Breast epithelium (tissue), 4 donors: Measurements from ENCODE around the gene KIF21B. TPM values are rescaled to one million over a fixed set of nuclear protein-coding genes. Genes with fewer than 3 reads are reported as not detected.

ENCODE experiments used
- DNase-seq, 2 donors: peaks; one replicate each; pipeline ENCODE4 v3.0.0-alpha.2; 2019; ENCODE audit warnings: low spot score in 2 of 2
- H3K27ac ChIP-seq, 2 donors: fragments of 200-600 bp; sonication (generic) in 1 of 2; one replicate each; pipeline ENCODE4 v1.5.1; 2016 to 2019; ENCODE audit warnings: mild to moderate bottlenecking in 1 of 2
- H3K27me3 ChIP-seq, 2 donors: fragments of 200-600 bp; sonication (generic) in 1 of 2; one replicate each; pipeline versions ENCODE4 v1.5.1 to v1.6.0; 2017 to 2019; ENCODE audit warnings: control low read depth in 1 of 2, mild to moderate bottlenecking in 1 of 2
- H3K36me3 ChIP-seq: fragments of 200-600 bp; one replicate; pipeline ENCODE4 v1.5.1; 2019
- H3K4me1 ChIP-seq, 2 donors: fragments of 200-600 bp; sonication (generic); one replicate each; pipeline ENCODE4 v1.5.1; 2016 to 2019; ENCODE audit warnings: control low read depth in 1 of 2
- H3K4me3 ChIP-seq, 3 donors: fragments of 200-600 bp; sonication (generic); 1 replicate in 2 of 3; 2 replicates in 1 of 3; pipeline ENCODE4 v1.5.1; 2016 to 2019; ENCODE audit warnings: mild to moderate bottlenecking in 3 of 3, moderate library complexity in 2 of 3
- H3K9me3 ChIP-seq, 2 donors: fragments of 200-600 bp; sonication (generic) in 1 of 2; one replicate each; pipeline ENCODE4 v1.5.1; 2016 to 2019; ENCODE audit warnings: control low read depth in 1 of 2
- POLR2A ChIP-seq: fragments of 450-650 bp; IDR thresholded peaks from one replicate; pipeline ENCODE4 v1.6.1; 2016; ENCODE audit warnings: antibody characterized with exemption, mild to moderate bottlenecking, moderate library complexity
- POLR2AphosphoS5 ChIP-seq, 3 donors: sonication (generic); formaldehyde crosslinking; IDR thresholded peaks; one replicate each; pipeline ENCODE4 v1.6.1; 2017; ENCODE audit warnings: antibody characterized with exemption in 3 of 3
- intact Hi-C: fragments of 100-400 bp; cut with DNase I; formaldehyde crosslinking; loops from one replicate; pipeline ENCODE4 v1.15.1; 2023; ENCODE audit warnings: low total_unique reads
- total RNA-seq, 3 donors: library from RNA; depleted of rRNA; stranded (reverse); fragments of >200 nt; gene quantifications; one replicate each; pipeline ENCODE4 v1.1.0, GENCODE V29; 2016
- TF ChIP-seq, protein P1 (sequence below), 3 donors: fragments of 450-650 bp; IDR thresholded peaks; one replicate each; pipeline ENCODE4 v1.5.1; 2016 to 2017; ENCODE audit warnings: antibody characterized with exemption in 3 of 3, mild to moderate bottlenecking in 3 of 3, moderate library complexity in 3 of 3

The KIF21B gene
- total RNA-seq, 3 donors from 2014 or later = 0.96 to 2.6 (median 1.3) TPM

DNA sequence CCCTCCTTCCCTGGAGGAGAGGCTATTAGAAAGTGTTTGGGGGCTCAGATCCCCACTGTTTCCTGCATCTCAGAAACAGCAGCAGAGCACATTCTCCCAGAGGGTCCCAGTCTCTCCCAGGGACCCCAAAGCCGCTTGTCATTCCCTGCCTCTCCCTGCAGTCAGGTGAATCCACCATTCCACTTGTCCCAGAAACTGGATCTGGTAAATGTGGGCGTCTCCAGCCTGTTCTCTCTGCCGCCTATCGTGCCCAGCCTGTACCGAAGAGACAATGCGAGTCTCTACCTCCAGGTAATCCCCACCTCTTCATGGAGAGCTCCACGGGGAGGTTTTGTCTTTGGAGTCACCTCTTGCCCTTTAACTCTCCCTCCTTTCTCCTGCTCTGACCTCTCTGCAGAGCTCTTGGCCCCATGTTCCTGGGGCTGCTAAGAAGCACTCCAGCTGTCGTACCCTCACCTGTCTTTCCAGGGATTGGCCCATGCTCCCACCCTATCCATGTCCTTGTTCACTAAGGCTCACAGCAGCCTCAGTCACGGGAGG lies 101.9 kb downstream of the KIF21B start:
- H3K36me3 ChIP-seq = no peaks in the 10 kb centered on the region
- no peaks in the 10 kb centered on the region for H3K4me1 ChIP-seq
- H3K27ac ChIP-seq = no peak overlapping the region
- intact Hi-C loops = loop anchor here (10.0 kb wide), 1 partner anchor 1263 kb away; no protein-coding TSS in a partner anchor
- H3K27me3 ChIP-seq = no peaks in the 10 kb centered on the region
- no peak for TF ChIP-seq POLR2AphosphoS5 (IDR thresholded peaks at IDR 0.05)
- TF ChIP-seq, protein P1, sequence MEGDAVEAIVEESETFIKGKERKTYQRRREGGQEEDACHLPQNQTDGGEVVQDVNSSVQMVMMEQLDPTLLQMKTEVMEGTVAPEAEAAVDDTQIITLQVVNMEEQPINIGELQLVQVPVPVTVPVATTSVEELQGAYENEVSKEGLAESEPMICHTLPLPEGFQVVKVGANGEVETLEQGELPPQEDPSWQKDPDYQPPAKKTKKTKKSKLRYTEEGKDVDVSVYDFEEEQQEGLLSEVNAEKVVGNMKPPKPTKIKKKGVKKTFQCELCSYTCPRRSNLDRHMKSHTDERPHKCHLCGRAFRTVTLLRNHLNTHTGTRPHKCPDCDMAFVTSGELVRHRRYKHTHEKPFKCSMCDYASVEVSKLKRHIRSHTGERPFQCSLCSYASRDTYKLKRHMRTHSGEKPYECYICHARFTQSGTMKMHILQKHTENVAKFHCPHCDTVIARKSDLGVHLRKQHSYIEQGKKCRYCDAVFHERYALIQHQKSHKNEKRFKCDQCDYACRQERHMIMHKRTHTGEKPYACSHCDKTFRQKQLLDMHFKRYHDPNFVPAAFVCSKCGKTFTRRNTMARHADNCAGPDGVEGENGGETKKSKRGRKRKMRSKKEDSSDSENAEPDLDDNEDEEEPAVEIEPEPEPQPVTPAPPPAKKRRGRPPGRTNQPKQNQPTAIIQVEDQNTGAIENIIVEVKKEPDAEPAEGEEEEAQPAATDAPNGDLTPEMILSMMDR (IDR thresholded peaks at IDR 0.05) = no peak
- TF ChIP-seq POLR2A = no peak
- no peaks in the 10 kb centered on the region for H3K9me3 ChIP-seq
- DNase-seq = no peak
- no peak overlapping the region for H3K4me3 ChIP-seq

Other genes starting within 250 kb of the KIF21B start
- gene GPR25, start 150.7 kb downstream of the KIF21B start, total RNA-seq = under 1 TPM in 1 of 3 donors, not detected in 2; 0.29 TPM
- 1 to 10 TPM in 2 of 3 donors, not detected in 1; 1.0 to 7.5 TPM for gene INAVA, start 128.8 kb downstream of the KIF21B start, total RNA-seq
- not detected for gene CACNA1S, start 88.7 kb upstream of the KIF21B start, total RNA-seq
- not detected for gene ASCL5, start 103.5 kb upstream of the KIF21B start, total RNA-seq
- 100 to 1,000 TPM in 1 of 3 donors, 10 to 100 TPM in 2; 48.3 to 104 (median 99.8) TPM for gene TMEM9, start 130.8 kb upstream of the KIF21B start, total RNA-seq
- gene IGFN1, start 167.1 kb upstream of the KIF21B start, total RNA-seq = 1 to 10 TPM in 1 of 3 donors, under 1 TPM in 2; 0.33 to 1.3 (median 0.59) TPM